T-helper 9 cell (primary cell): ENCODE data around the gene ZFP36.
"Not testable (repeated sequence)": the region's sequence is repeated elsewhere in the genome, so short reads cannot be mapped to it uniquely, and the experiment has no call there.

Experiments
- DNase-seq: peaks from one replicate; pipeline ENCODE4 v3.0.0-alpha.2; 2020
- total RNA-seq, 2 donors: gene quantifications; one replicate each; lab custom pipeline; 2026; lab: John Stamatoyannopoulos, UW

Gene ZFP36
- total RNA-seq = 141 to 1,966 reads per million in 2 donors

- DNase-seq = peak; percentile 93
These were observed at the start of gene ZFP36 for GRCh38 chr19:39406656-39407409. ZFP36 (plus strand) TSS chr19:39406847; CDS start chr19:39406905, 58 bp downstream.

- DNase-seq = no peak
These were observed 47.6 kb upstream of the ZFP36 start for GRCh38 chr19:39359026-39359425.

- no peak for DNase-seq
These were observed 46.0 kb upstream of the ZFP36 start for GRCh38 chr19:39360599-39360998.

GRCh38 chr19:39362682-39363657 lies 43.7 kb upstream of the ZFP36 start:
- DNase-seq = no peak

GRCh38 chr19:39363901-39364457 lies 42.7 kb upstream of the ZFP36 start:
- DNase-seq = no peak

GRCh38 chr19:39365531-39365930 lies 41.1 kb upstream of the ZFP36 start:
- no peak for DNase-seq

GRCh38 chr19:39369200-39369599 lies 37.4 kb upstream of the ZFP36 start:
- no peak for DNase-seq

GRCh38 chr19:39370735-39371134 lies 35.9 kb upstream of the ZFP36 start:
- DNase-seq = no peak

GRCh38 chr19:39372047-39372802 lies 34.4 kb upstream of the ZFP36 start:
- DNase-seq = no peak

GRCh38 chr19:39372941-39373340 lies 33.7 kb upstream of the ZFP36 start:
- DNase-seq = no peak

GRCh38 chr19:39375929-39376328 lies 30.7 kb upstream of the ZFP36 start:
- no peak for DNase-seq

GRCh38 chr19:39377373-39378362 lies 29.0 kb upstream of the ZFP36 start:
- DNase-seq = no peak

GRCh38 chr19:39379366-39379765 lies 27.3 kb upstream of the ZFP36 start:
- DNase-seq = not testable (repeated sequence)

- no peak for DNase-seq
These were observed 26.7 kb upstream of the ZFP36 start for GRCh38 chr19:39379865-39380396.

GRCh38 chr19:39380521-39381502 lies 25.8 kb upstream of the ZFP36 start:
- DNase-seq = no peak

GRCh38 chr19:39381910-39382611 lies 24.6 kb upstream of the ZFP36 start:
- DNase-seq = no peak

- no peak for DNase-seq
These were observed 23.4 kb upstream of the ZFP36 start for GRCh38 chr19:39382991-39383828.
